Nephron progenitor cell (in vitro differentiated cells): Measurements from ENCODE around the gene CDH4.

ENCODE experiments used
- DNase-seq: peaks from one replicate; pipeline ENCODE4 v3.0.0; 2021
- H3K27ac Mint-ChIP-seq: 2 replicates; pipeline ENCODE4 v1.8.0; 2021; ENCODE audit warnings: mild to moderate bottlenecking, moderate library complexity, mixed read lengths
- H3K27me3 Mint-ChIP-seq: 2 replicates; pipeline ENCODE4 v1.8.0; 2021; ENCODE audit warnings: mild to moderate bottlenecking, low read depth, mixed read lengths; ENCODE audit not compliant: poor library complexity
- H3K36me3 Mint-ChIP-seq: 2 replicates; pipeline ENCODE4 v1.8.0; 2021; ENCODE audit warnings: low read depth, mixed read lengths
- H3K4me1 Mint-ChIP-seq: 2 replicates; pipeline ENCODE4 v1.8.0; 2021; ENCODE audit warnings: mixed read lengths
- H3K4me3 Mint-ChIP-seq: 2 replicates; pipeline ENCODE4 v1.8.0; 2021; ENCODE audit warnings: mild to moderate bottlenecking, moderate library complexity, mixed read lengths
- H3K9me3 Mint-ChIP-seq: 2 replicates; pipeline ENCODE4 v1.8.0; 2021; ENCODE audit warnings: mild to moderate bottlenecking, moderate library complexity, mixed read lengths
- CTCF ChIP-seq: fragments of 200-600 bp; sonication (generic); IDR thresholded peaks from 2 replicates; pipeline ENCODE4 v1.5.0; 2021; ENCODE audit warnings: antibody characterized with exemption

CDH4 gene

GRCh38 chr20:61972636-61973508, 720.8 kb downstream of the CDH4 start:
- H3K36me3 Mint-ChIP-seq, result peaks cover 35% of the 10 kb centered on the region
- peaks cover 30% of the 10 kb centered on the region for H3K4me1 Mint-ChIP-seq
- H3K27ac Mint-ChIP-seq, result peak overlapping the region; percentile 29
- H3K27me3 Mint-ChIP-seq, result no peaks in the 10 kb centered on the region
- H3K4me3 Mint-ChIP-seq, result no peak overlapping the region
- no peaks in the 10 kb centered on the region for H3K9me3 Mint-ChIP-seq
- no peak for DNase-seq
- no peak for TF ChIP-seq CTCF

- no peak for DNase-seq
- TF ChIP-seq CTCF, result no peak
- no peak overlapping the region for H3K4me3 Mint-ChIP-seq
- H3K36me3 Mint-ChIP-seq, result peaks cover 36% of the 10 kb centered on the region
- no peaks in the 10 kb centered on the region for H3K27me3 Mint-ChIP-seq
- peak overlapping the region; percentile 29 for H3K27ac Mint-ChIP-seq
- no peaks in the 10 kb centered on the region for H3K9me3 Mint-ChIP-seq
- H3K4me1 Mint-ChIP-seq, result peaks cover 30% of the 10 kb centered on the region
Measured at GRCh38 chr20:61973515-61974356, 721.7 kb downstream of the CDH4 start.

- Mint-ChIP-seq H3K36me3 (peaks cover 39% of the 10 kb centered on the region), H3K27ac (peak overlapping the region; percentile 90)
Measured at GRCh38 chr20:61974357-61974665, 722.2 kb downstream of the CDH4 start.

GRCh38 chr20:61975407-61976129, 723.5 kb downstream of the CDH4 start:
- no peaks in the 10 kb centered on the region for H3K27me3 Mint-ChIP-seq
- no peak for TF ChIP-seq CTCF
- peak overlapping the region; percentile 99 for H3K27ac Mint-ChIP-seq
- H3K36me3 Mint-ChIP-seq, result peaks cover 35% of the 10 kb centered on the region
- H3K4me1 Mint-ChIP-seq, result peaks cover 31% of the 10 kb centered on the region
- H3K4me3 Mint-ChIP-seq, result peak overlapping the region; percentile 30
- H3K9me3 Mint-ChIP-seq, result no peaks in the 10 kb centered on the region
- no peak for DNase-seq

More at GRCh38 chr20:61974357-61974665, 722.2 kb downstream of the CDH4 start:
- DNase-seq, result no peak
- H3K4me3 Mint-ChIP-seq, result no peak overlapping the region
- H3K27me3 Mint-ChIP-seq, result no peaks in the 10 kb centered on the region
- H3K9me3 Mint-ChIP-seq, result no peaks in the 10 kb centered on the region
- no peak for TF ChIP-seq CTCF
- peaks cover 30% of the 10 kb centered on the region for H3K4me1 Mint-ChIP-seq

- peaks cover 34% of the 10 kb centered on the region for H3K36me3 Mint-ChIP-seq
- H3K27me3 Mint-ChIP-seq, result no peaks in the 10 kb centered on the region
- peaks cover 38% of the 10 kb centered on the region for H3K4me1 Mint-ChIP-seq
- no peak for TF ChIP-seq CTCF
- H3K27ac Mint-ChIP-seq, result peak overlapping the region; percentile 99
- peak overlapping the region; percentile 60 for H3K4me3 Mint-ChIP-seq
- DNase-seq, result peak; percentile 33
- H3K9me3 Mint-ChIP-seq, result no peaks in the 10 kb centered on the region
Measured at GRCh38 chr20:61976263-61976643, 724.2 kb downstream of the CDH4 start.
